Activated CD4-positive, alpha-beta T cell treated with anti-CD3 and anti-CD28 coated beads, Interleukin-2, amount 50 U/mL, for 24 hours (primary cell): ENCODE measurements around the gene CGB1.
A peak's percentile ranks its signal among the peaks of the same experiment; 100 is the strongest.
"Not testable (repeated sequence)": the region's sequence is repeated elsewhere in the genome, so short reads cannot be mapped to it uniquely, and the experiment has no call there.

ENCODE experiments used
- DNase-seq, 2 donors: peaks; one replicate each; pipeline ENCODE4 v3.0.0-alpha.2; 2020; ENCODE audit warnings: low read depth in 1 of 2, low spot score in 1 of 2

CGB1 gene

DNA sequence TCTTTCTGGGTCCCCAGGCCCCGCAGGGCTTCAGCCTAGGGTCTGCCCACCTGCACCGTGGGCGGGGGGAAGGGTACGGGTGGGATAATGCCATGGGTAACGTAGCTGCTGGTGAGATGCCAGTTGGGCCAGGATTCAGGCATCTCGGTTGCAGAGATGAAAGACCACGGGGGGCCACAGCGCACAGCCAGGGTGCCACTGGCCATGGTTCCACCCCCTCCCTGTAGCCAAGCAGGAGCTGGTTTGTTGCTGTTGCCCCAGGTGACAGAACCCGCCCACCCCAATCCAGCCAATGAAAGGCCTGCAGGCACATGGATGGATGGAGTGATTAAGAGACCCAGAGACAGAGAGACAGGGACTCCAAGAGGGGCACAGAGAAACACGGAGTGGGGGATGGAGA is 21.9 kb upstream of the CGB1 start:
- DNase-seq = no peak

GRCh38 chr19:49057636-49058234 is 21.0 kb upstream of the CGB1 start, which contains the start of gene CGB7:
Gene CGB7 (minus strand): TSS chr19:49057749. CDS start chr19:49055375, 2,374 bp downstream.
- peak in 1 of 2 donors; percentile 27 for DNase-seq

GRCh38 chr19:49056902-49057596 is 20.4 kb upstream of the CGB1 start:
- not testable (repeated sequence) for DNase-seq

GRCh38 chr19:49056101-49056901 is 19.6 kb upstream of the CGB1 start:
- peak in 1 of 2 donors; percentile 26 for DNase-seq

- DNase-seq = not testable (repeated sequence)
These were observed 13.8 kb upstream of the CGB1 start for GRCh38 chr19:49050376-49051033.

DNA sequence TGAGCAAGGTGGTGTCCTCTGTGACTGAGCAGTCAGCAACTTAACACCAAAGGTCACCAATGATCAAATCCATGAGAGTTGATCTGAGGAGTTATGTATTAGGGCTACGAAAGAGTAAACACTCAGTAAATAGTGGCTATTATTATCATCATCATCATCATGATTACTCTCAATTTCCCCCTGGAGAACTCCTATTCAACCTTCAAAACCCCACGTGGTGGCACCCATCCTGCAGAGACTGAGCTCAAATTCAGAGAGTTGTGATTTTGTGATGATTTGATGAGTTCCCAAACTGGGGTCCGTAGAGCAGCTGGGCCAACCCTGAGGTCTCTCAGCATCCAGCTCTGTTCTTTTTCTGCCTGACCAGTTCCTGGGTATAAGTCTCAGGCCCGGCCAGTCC is 13.1 kb upstream of the CGB1 start:
- not testable (repeated sequence) for DNase-seq

- DNase-seq = not testable (repeated sequence)
These were observed 12.3 kb upstream of the CGB1 start, which contains the start of gene CGB8 for GRCh38 chr19:49049011-49049410. Gene CGB8 (minus strand): TSS chr19:49049111. CDS start chr19:49048739, 372 bp downstream.

- DNase-seq = not testable (repeated sequence)
These were observed 6.9 kb upstream of the CGB1 start, which contains the start of gene CGB5 for GRCh38 chr19:49043548-49043947. Gene CGB5 (plus strand): TSS chr19:49043848. CDS start chr19:49044210, 362 bp downstream.

DNA sequence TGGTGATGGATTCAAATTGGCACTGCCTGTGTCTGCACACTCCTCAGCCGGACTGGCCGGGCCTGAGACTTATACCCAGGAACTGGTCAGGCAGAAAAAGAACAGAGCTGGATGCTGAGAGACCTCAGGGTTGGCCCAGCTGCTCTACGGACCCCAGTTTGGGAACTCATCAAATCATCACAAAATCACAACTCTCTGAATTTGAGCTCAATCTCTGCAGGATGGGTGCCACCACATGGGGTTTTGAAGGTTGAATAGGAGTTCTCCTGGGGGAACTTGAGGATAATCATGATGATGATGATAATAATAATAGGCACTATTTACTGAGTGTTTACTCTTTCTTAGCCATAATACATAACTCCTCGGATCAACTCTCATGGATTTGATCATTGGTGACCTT is 6.0 kb upstream of the CGB1 start:
- not testable (repeated sequence) for DNase-seq

- no peak for DNase-seq
These were observed 5.5 kb upstream of the CGB1 start for GRCh38 chr19:49042177-49042576.

GRCh38 chr19:49039736-49040135 is 3.0 kb upstream of the CGB1 start:
- not testable (repeated sequence) for DNase-seq

GRCh38 chr19:49038557-49039276 is 2.0 kb upstream of the CGB1 start:
- DNase-seq = not testable (repeated sequence)

DNA sequence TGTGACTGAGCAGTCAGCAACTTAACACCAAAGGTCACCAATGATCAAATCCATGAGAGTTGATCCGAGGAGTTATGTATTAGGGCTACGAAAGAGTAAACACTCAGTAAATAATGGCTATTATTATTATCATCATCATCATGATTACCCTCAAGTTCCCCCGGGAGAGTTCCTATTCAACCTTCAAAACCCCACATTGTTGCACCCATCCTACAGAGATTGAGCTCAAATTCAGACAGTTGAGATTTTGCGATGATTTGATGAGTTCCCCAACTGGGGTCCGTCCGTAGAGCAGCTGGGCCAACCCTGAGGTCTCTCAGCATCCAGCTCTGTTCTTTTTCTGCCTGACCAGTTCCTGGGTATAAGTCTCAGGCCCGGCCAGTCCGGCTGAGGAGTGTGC is 1.4 kb upstream of the CGB1 start:
- not testable (repeated sequence) for DNase-seq

DNA sequence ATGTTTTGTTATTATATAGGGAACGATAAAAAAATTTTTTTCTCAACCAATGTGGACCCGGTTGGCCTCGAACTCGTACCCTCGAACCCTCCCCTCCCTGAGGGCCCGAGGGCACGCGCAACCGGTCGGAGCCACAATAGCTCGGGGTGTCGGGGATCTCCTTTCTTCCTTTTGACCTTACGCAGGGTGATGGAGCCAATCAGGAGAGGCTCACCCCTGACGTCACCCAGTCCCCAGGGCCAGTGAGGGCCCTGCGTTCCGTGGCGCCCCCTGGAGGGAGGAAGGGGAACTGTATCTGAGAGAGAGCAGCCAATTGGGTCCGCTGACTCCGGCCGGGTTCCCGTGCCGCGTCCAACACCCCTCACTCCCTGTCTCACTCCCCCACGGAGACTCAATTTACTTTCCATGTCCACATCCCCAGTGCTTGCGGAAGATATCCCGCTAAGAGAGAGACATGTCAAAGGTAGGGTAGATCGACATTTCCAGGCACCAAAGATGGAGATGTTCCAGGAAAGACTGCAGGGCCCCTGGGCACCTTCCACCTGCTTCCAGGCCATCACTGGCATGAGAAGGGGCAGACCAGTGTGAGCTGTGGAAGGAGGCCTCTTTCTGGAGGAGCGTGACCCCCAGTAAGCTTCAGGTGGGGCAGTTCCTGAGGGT is 4.9 kb downstream of the CGB1 start, which contains the start of gene CGB2:
Gene CGB2, plus strand, starts transcription at position 249 of the 660 bp plus-strand sequence. Its CDS starts 206 bp downstream, at position 455.
- peak in 1 of 2 donors; percentile 53 for DNase-seq

- not testable (repeated sequence) for DNase-seq
These were observed 6.4 kb downstream of the CGB1 start for GRCh38 chr19:49030323-49030722.

DNA sequence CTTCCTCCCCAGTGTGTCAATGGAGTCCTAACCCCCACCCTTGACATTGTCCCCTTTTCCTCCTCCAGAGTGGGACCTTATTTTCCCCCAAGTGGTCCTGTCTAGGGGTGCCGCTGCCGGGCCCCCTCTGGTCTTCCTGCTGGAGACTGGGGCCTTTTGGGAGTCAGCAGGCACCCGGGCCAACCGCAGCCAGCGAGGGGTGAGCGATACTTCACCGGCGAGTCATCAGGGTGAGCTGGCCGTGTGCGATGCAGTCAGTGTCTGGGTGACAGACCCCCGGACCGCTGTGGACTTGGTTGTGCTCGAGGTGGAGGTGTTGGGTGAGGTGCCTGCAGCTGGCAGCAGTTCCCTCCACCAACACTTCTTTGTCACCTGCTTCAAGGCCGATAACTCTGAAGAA is 6.9 kb downstream of the CGB1 start:
- DNase-seq = not testable (repeated sequence)

- DNase-seq = not testable (repeated sequence)
These were observed 8.0 kb downstream of the CGB1 start for GRCh38 chr19:49028686-49029085.

GRCh38 chr19:49025599-49025998 is 11.1 kb downstream of the CGB1 start:
- not testable (repeated sequence) for DNase-seq

- not testable (repeated sequence) for DNase-seq
These were observed 11.6 kb downstream of the CGB1 start for GRCh38 chr19:49025088-49025487.

GRCh38 chr19:49024233-49024632 is 12.5 kb downstream of the CGB1 start, which contains the start of gene CGB3:
Gene CGB3 (minus strand): TSS chr19:49024333. CDS start chr19:49023971, 362 bp downstream.
- DNase-seq = not testable (repeated sequence)
